GM10266 (cell line): ENCODE measurements around the gene FOXN3.

ENCODE experiments used
- DNase-seq: peaks from one replicate; pipeline ENCODE4 v3.0.0; 2012; ENCODE audit errors: extremely low spot score
- CTCF ChIP-seq: IDR thresholded peaks from 2 replicates; pipeline ENCODE4 v1.5.1; 2012; ENCODE audit warnings: mild to moderate bottlenecking, low read depth; ENCODE audit not compliant: control insufficient read depth, insufficient read depth; ENCODE audit errors: missing control alignments

The FOXN3 gene

DNA sequence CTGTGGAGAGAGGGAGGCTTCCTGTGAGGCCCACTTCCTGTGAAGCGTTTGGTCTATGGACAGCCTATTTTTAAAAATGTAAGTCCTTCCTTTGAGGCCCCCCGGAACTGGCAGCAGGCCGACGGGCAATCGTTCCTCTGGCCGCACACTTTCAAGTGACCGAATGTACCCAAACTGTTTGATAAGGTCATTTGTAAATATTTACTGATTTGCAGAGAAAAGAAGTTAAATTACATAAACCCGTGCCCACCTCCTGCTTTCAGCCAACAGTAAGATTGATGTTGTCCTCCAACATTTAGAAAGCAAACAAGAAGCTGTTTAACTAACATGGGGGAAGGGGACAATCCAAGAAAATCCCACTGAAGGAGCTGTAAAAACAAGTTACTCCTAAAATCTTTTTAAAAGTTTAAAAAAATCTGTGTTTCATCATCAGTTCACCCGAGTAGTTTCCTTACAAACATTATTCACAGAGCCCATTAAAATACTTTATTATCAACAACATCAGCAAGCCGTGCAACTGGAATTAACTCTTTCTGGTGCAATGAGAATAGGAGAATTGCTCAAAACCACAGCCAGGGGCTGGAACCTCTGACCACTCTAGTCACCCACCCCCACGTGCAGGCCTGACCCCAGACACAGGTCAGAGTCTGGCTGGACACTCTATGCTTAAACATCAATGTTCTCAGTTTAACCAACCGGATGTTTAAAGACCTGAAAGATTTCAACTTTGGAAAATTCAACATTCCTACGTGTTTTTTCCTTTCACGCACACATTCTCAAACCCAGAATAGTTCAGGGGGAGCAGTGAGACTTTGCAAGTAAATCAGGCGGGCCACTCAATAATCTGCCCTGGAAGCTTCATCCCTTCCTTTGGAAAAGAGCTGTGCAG is 65.3 kb downstream of the FOXN3 start:
- DNase-seq, result peak; percentile 51
- TF ChIP-seq CTCF, result no peak

DNA sequence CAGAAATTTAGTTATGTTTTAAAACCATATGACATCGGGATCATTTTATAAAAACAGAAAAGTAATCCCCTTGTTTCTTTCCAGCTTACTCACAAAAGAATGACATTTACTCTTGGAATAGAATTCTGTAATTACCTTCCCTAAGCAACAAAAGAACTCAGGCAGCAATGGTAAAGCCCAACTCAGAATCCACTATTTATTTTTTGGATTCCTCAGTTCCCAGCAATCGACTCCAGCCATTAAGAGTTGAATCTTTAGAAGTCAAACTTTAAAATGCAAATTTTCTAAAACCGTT is 65.9 kb downstream of the FOXN3 start:
- no peak for TF ChIP-seq CTCF

GRCh38 chr14:89350152-89350551 is 66.9 kb downstream of the FOXN3 start:
- TF ChIP-seq CTCF, result no peak
- DNase-seq, result no peak

More for the DNA sequence above, 65.9 kb downstream of the FOXN3 start:
- DNase-seq, result no peak

- no peak for DNase-seq
- TF ChIP-seq CTCF, result no peak
Measured at GRCh38 chr14:89349171-89350008, 67.6 kb downstream of the FOXN3 start.

- TF ChIP-seq CTCF, result no peak
- no peak for DNase-seq
Measured at GRCh38 chr14:89348722-89349121, 68.3 kb downstream of the FOXN3 start.

DNA sequence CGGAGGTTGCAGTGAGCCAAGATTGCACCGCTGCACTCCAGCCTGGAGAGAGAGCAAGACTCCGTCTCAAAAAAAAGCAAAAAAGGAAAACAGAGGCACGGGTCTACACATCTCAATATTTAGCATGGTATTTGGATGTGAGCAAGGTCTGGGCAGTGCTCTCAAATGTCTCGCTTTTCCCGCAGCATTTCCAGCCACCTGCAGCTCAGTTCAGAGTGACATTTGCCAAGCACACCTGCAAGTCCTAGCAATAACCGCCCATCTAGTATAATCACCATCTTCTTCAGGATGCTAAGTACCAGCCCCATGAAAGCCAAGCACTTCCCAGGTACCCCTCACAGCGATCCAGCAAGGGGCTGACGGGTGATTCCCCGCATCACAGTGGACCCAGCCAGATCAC is 69.1 kb downstream of the FOXN3 start:
- TF ChIP-seq CTCF, result no peak
- DNase-seq, result no peak

DNA sequence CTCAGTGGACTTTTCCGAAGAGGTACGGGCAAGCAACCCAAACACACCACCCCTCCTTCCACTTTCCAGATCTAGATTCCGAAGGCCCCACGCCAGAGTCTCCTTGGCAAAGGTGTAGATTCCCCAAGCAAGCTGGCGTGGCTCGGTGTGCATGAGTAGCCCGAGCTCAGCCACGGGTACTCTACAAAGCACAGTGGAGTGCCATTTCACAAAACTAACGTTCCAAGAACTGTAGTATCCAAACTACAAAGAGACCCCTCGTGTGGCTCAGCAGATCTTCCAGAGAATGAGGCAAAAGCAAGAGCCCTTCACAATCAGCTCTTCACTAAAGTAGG is 72.1 kb downstream of the FOXN3 start:
- TF ChIP-seq CTCF, result no peak
- DNase-seq, result no peak
